DND-41 (cell line): ENCODE results near the gene TIE1.

Source experiments
- EZH2 ChIP-seq: IDR thresholded peaks from 3 replicates; pipeline ENCODE4 v1.6.1; 2012; ENCODE audit warnings: borderline replicate concordance, low read depth, mild to moderate bottlenecking, moderate library complexity, low read length, inconsistent platforms; ENCODE audit not compliant: severe bottlenecking
- TF ChIP-seq, protein P1 (sequence below): IDR thresholded peaks from 2 replicates; pipeline ENCODE4 v1.5.1; 2012; ENCODE audit warnings: borderline replicate concordance, low read length, moderate library complexity, mild to moderate bottlenecking; ENCODE audit not compliant: poor library complexity, severe bottlenecking; ENCODE audit errors: extremely low read depth

DNA sequence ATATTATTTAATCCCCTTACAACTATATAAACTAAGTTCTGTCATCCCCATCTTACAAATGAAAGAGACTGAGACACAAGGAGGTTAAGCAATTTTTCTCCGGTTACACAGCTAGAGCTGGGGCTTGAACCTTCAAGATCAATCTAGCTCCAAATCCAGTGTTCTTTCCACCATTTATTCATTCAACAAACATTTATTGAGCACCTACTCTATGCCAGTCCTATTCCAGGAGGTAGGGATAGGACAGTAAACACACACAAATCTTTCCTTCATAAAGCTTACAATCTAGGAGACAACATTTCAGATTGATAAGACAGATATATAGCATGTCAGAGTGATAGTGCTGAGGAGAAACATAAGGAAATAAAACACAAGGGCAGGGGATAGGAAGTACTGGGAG is 33.9 kb upstream of the TIE1 start:
- TF ChIP-seq, protein P1, sequence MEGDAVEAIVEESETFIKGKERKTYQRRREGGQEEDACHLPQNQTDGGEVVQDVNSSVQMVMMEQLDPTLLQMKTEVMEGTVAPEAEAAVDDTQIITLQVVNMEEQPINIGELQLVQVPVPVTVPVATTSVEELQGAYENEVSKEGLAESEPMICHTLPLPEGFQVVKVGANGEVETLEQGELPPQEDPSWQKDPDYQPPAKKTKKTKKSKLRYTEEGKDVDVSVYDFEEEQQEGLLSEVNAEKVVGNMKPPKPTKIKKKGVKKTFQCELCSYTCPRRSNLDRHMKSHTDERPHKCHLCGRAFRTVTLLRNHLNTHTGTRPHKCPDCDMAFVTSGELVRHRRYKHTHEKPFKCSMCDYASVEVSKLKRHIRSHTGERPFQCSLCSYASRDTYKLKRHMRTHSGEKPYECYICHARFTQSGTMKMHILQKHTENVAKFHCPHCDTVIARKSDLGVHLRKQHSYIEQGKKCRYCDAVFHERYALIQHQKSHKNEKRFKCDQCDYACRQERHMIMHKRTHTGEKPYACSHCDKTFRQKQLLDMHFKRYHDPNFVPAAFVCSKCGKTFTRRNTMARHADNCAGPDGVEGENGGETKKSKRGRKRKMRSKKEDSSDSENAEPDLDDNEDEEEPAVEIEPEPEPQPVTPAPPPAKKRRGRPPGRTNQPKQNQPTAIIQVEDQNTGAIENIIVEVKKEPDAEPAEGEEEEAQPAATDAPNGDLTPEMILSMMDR, result no peak
- TF ChIP-seq EZH2, result no peak
